Right lobe of liver (tissue), 6 donors: Measurements from ENCODE around the gene MACROD1. TPM values are rescaled to one million over a fixed set of nuclear protein-coding genes. Genes with fewer than 3 reads are reported as not detected.

Source experiments
- ATAC-seq, 4 donors: fragments of 200-7000 bp; cut with Tn5 transposase; one replicate each; pipeline ENCODE4 v1.9.1; 2020; ENCODE audit warnings: mild to moderate bottlenecking in 4 of 4, moderate library complexity in 4 of 4
- DNase-seq, 3 donors: peaks; one replicate each; pipeline ENCODE4 v3.0.0-alpha.2; 2020
- H3K27ac ChIP-seq, 3 donors: fragments of 200-600 bp; one replicate each; pipeline ENCODE4 v1.8.0; 2022
- H3K27me3 ChIP-seq, 2 donors: fragments of 200-600 bp; one replicate each; pipeline ENCODE4 v1.8.0; 2022
- H3K36me3 ChIP-seq, 4 donors: fragments of 200-600 bp; sonication (generic) in 1 of 4; one replicate each; pipeline versions ENCODE4 v1.5.1 to v1.8.0; 2017 to 2022; ENCODE audit warnings: control low read depth in 1 of 4
- H3K4me1 ChIP-seq, 4 donors: fragments of 200-600 bp; sonication (generic) in 1 of 4; one replicate each; pipeline versions ENCODE4 v1.5.1 to v1.8.0; 2017 to 2022; ENCODE audit warnings: control low read depth in 1 of 4
- H3K4me3 ChIP-seq, 3 donors: fragments of 200-600 bp; one replicate each; pipeline ENCODE4 v1.8.0; 2022
- H3K9me3 ChIP-seq, 4 donors: fragments of 200-600 bp; sonication (generic) in 1 of 4; one replicate each; pipeline versions ENCODE4 v1.5.1 to v1.8.0; 2017 to 2022; ENCODE audit warnings: control low read depth in 1 of 4
- POLR2A ChIP-seq: fragments of 450-650 bp; IDR thresholded peaks from one replicate; pipeline ENCODE4 v1.6.1; 2017; ENCODE audit warnings: antibody characterized with exemption, mild to moderate bottlenecking
- WGBS: methylation state at CpG from one replicate; pipeline ENCODE4 v1.1.6; 2018; ENCODE audit warnings: low coverage, low lambda C conversion rate; ENCODE audit not compliant: insufficient coverage; ENCODE audit errors: missing lambda C conversion rate; 5-methylcytosine and 5-hydroxymethylcytosine counted together
- intact Hi-C, 2 donors: fragments of 100-400 bp; cut with DNase I; formaldehyde crosslinking; loops; one replicate each; pipeline versions ENCODE4 v1.11.2 to v1.14.1; 2022
- total RNA-seq, 6 experiments: library from RNA; depleted of rRNA in 2 of 6; stranded (reverse); fragments of >200 nt in 2 of 6; fragmentation: NEBNext Ultra II Directional in 3 of 6; extraction: Animal tissue kit (Norgen Biotek cat#: 25700) in 3 of 6; gene quantifications; one replicate each; pipeline versions ENCODE4 v1.1.0 to v1.2.4, GENCODE V29; 2016 to 2023
- TF ChIP-seq, protein P1 (sequence below), 4 donors: fragments of 200-600 bp in 3 of 4; fragments of 450-650 bp in 1 of 4; IDR thresholded peaks; one replicate each; pipeline versions ENCODE4 v1.5.1 to v1.8.0; 2016 to 2022; ENCODE audit warnings: antibody characterized with exemption in 4 of 4, mild to moderate bottlenecking in 2 of 4
- donor health status: DM: no; HTN: yes; CAD: no.
- donor health status: DM: no; HTN: no; CAD: no.
- donor health status: DM: no; HTN: no; CAD: no.
- donor health status: DM: no; HTN: yes; CAD: no.
- donor health status: DM: no; HTN: yes; CAD: no.

MACROD1 gene
- total RNA-seq, 6 experiments from 2014 or later, result 12.3 to 219 (median 27.8) TPM

DNA sequence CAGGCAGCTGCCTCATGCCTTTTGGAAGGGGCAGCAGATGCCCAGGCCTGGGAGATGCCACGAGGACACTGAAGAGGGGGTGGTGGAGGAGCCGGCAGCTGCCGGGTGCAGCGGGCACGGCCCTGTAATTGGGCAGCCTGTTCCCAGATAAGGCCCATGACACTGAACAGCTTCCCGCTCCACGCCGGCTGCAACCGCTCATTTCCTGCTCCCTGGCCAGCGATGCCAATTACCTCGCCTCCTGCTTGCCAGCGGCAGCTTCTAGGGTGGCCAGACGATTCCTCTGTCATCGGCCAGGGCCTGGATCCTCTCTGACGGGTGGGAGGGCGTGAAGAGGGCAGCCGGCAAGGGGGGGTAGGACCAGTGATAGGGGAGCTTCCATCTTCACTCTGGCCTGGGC, 107.4 kb downstream of the MACROD1 start:
- DNase-seq, result no peak
- intact Hi-C loops, result no loop called here
- WGBS, result 80% methylated on average over 1 of the region's 17 CpGs
- H3K27ac ChIP-seq, result no peak overlapping the region
- ATAC-seq, result no peak
- TF ChIP-seq, protein P1, sequence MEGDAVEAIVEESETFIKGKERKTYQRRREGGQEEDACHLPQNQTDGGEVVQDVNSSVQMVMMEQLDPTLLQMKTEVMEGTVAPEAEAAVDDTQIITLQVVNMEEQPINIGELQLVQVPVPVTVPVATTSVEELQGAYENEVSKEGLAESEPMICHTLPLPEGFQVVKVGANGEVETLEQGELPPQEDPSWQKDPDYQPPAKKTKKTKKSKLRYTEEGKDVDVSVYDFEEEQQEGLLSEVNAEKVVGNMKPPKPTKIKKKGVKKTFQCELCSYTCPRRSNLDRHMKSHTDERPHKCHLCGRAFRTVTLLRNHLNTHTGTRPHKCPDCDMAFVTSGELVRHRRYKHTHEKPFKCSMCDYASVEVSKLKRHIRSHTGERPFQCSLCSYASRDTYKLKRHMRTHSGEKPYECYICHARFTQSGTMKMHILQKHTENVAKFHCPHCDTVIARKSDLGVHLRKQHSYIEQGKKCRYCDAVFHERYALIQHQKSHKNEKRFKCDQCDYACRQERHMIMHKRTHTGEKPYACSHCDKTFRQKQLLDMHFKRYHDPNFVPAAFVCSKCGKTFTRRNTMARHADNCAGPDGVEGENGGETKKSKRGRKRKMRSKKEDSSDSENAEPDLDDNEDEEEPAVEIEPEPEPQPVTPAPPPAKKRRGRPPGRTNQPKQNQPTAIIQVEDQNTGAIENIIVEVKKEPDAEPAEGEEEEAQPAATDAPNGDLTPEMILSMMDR (IDR thresholded peaks at IDR 0.05), result no peak
- no peak for TF ChIP-seq POLR2A
- H3K4me3 ChIP-seq, result no peak overlapping the region
- H3K27me3 ChIP-seq, result no peaks in the 10 kb centered on the region
- H3K4me1 ChIP-seq, result peaks cover 0 to 6% (median 0%) of the 10 kb centered on the region in 4 donors
- no peaks in the 10 kb centered on the region for H3K9me3 ChIP-seq
- no peaks in the 10 kb centered on the region for H3K36me3 ChIP-seq

DNA sequence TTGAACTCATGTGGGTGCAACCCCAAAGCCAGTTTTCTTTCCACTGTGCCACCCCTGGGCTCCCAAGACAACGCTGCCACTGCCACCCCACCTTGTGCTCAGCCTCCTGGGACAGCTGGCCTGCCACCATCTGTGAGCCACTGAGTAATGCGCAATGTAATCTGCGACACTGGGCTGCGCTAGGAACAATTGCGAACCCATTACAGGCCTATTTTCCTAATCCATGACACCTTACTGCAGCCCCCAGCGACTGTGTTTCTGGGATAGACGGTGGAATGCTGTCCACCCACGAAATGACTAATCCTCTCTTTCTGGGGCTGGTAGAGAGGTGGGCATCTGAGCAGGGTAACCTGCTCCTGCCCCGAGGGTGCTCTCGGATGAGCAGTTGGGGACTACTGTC, 108.0 kb downstream of the MACROD1 start:
- no peaks in the 10 kb centered on the region for H3K9me3 ChIP-seq
- no peaks in the 10 kb centered on the region for H3K27me3 ChIP-seq
- intact Hi-C loops, result no loop called here
- WGBS, result 93% methylated on average over 3 of the region's 10 CpGs
- no peak for DNase-seq
- no peak overlapping the region for H3K27ac ChIP-seq
- H3K4me1 ChIP-seq, result peaks cover 0 to 6% (median 0%) of the 10 kb centered on the region in 4 donors
- no peaks in the 10 kb centered on the region for H3K36me3 ChIP-seq
- no peak overlapping the region for H3K4me3 ChIP-seq
- ATAC-seq, result no peak
- no peak for TF ChIP-seq POLR2A
- TF ChIP-seq, protein P1 (IDR thresholded peaks at IDR 0.05), result no peak

DNA sequence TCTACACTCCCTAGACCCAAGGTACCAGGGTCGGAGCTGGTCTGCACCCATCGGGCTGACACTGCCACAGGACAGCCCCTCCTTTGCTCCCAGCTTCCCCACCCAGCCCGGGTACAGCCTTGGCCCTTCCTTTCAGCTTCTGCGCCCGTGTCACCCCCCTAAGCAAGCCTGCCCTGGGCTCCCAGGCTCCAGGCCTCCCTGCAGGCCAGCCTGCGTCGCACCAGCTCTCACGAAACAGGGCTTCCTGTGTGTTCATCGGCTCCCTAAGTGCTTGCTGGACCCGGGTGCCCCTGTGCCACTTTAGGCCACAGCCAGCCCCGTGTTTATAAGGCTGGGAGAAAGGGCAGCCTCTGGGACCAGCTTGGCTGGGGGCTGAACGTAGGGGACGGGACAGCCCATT, 109.1 kb downstream of the MACROD1 start:
- H3K36me3 ChIP-seq, result no peaks in the 10 kb centered on the region
- H3K9me3 ChIP-seq, result no peaks in the 10 kb centered on the region
- intact Hi-C loops, result no loop called here
- no peak for DNase-seq
- TF ChIP-seq, protein P1 (IDR thresholded peaks at IDR 0.05), result no peak
- no peak for TF ChIP-seq POLR2A
- no peaks in the 10 kb centered on the region for H3K27me3 ChIP-seq
- no peak overlapping the region for H3K4me3 ChIP-seq
- no peak overlapping the region for H3K27ac ChIP-seq
- 0% methylated on average over 1 of the region's 13 CpGs for WGBS
- H3K4me1 ChIP-seq, result peaks cover 0 to 6% (median 0%) of the 10 kb centered on the region in 4 donors
- no peak for ATAC-seq

DNA sequence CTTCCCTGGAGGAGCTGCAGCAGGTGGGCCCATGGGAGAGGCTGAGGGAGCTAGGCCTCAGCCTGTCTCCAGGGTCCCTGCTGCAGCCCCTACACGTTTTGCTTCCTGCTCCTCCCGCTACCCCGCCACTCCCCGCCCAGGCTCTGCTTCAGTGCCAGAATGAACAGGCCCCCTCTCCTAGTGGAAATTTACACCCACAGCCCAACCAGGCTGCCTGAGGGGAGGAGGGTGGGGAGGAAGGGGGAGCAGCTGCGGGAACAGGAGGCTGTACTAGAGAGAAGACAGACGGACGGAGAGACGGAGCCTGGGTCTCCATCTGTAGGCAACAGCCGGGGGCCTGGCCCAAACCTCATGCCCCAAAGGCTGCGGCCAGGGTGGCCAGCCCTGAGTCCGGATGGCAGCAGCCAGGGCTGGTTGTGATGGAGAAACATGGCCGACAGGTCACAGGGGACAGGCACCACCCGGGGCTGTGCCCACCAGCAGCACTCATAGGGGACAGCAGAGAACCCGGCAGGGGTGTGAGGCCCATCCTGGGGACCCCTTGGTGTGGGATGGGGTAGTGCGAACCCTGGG, 109.6 kb downstream of the MACROD1 start:
- intact Hi-C loops, result no loop called here
- no peak for TF ChIP-seq POLR2A
- TF ChIP-seq, protein P1 (IDR thresholded peaks at IDR 0.05), result no peak
- peaks cover 0 to 5% (median 0%) of the 10 kb centered on the region in 4 donors for H3K4me1 ChIP-seq
- DNase-seq (no peak), ATAC-seq (no peak)
- no peak overlapping the region for H3K27ac ChIP-seq
- H3K27me3 ChIP-seq, result no peaks in the 10 kb centered on the region
- H3K36me3 ChIP-seq, result no peaks in the 10 kb centered on the region
- no peak overlapping the region for H3K4me3 ChIP-seq
- no CpG with 5 or more reads among the region's 15 CpGs for WGBS
- H3K9me3 ChIP-seq, result no peaks in the 10 kb centered on the region
